Transverse colon (tissue), 4 donors: ENCODE measurements around the gene ROMO1. TPM values are rescaled to one million over a fixed set of nuclear protein-coding genes. Genes with fewer than 3 reads are reported as not detected.

ENCODE experiments used
- DNase-seq: peaks from one replicate; pipeline ENCODE4 v3.0.0-alpha.2; 2019
- H3K27ac ChIP-seq, 4 donors: fragments of 200-600 bp; sonication (generic); 2 replicates each; pipeline ENCODE4 v1.5.1; 2016 to 2018; ENCODE audit warnings: inconsistent platforms in 4 of 4
- H3K27me3 ChIP-seq: fragments of 200-600 bp; sonication (generic); 2 replicates; pipeline ENCODE4 v1.5.1; 2017; ENCODE audit warnings: inconsistent platforms
- H3K36me3 ChIP-seq, 4 donors: fragments of 200-600 bp; sonication (generic); 2 replicates each; pipeline ENCODE4 v1.5.1; 2017 to 2019; ENCODE audit warnings: inconsistent platforms in 4 of 4
- H3K4me1 ChIP-seq, 4 donors: fragments of 200-600 bp; sonication (generic); 2 replicates each; pipeline ENCODE4 v1.5.1; 2017 to 2020; ENCODE audit warnings: inconsistent platforms in 4 of 4
- H3K4me3 ChIP-seq, 4 donors: fragments of 200-600 bp; sonication (generic); 1 replicate in 1 of 4; 2 replicates in 3 of 4; pipeline versions ENCODE4 v1.5.1 to v1.6.1; 2017 to 2019; ENCODE audit warnings: inconsistent platforms in 4 of 4
- H3K9me3 ChIP-seq, 2 donors: fragments of 200-600 bp; sonication (generic); 2 replicates each; pipeline ENCODE4 v1.5.1; 2017 to 2019; ENCODE audit warnings: inconsistent platforms in 2 of 2
- EP300 ChIP-seq: sonication (generic); formaldehyde crosslinking; IDR thresholded peaks from one replicate; pipeline ENCODE4 v1.6.1; 2017; ENCODE audit warnings: antibody characterized with exemption, low read depth
- POLR2A ChIP-seq: fragments of 450-650 bp; IDR thresholded peaks from one replicate; pipeline ENCODE4 v1.6.1; 2016; ENCODE audit warnings: antibody characterized with exemption, mild to moderate bottlenecking, moderate library complexity
- POLR2AphosphoS5 ChIP-seq, 3 donors: sonication (generic); formaldehyde crosslinking; IDR thresholded peaks; one replicate each; pipeline ENCODE4 v1.6.1; 2016; ENCODE audit warnings: antibody characterized with exemption in 3 of 3
- WGBS, 2 donors: methylation state at CpG; one replicate each; pipeline ENCODE4 v1.1.5; 2018; ENCODE audit warnings: low coverage in 1 of 2; 5-methylcytosine and 5-hydroxymethylcytosine counted together
- in situ Hi-C, 4 donors: fragments of 200-750 bp; cut with MboI; loops; one replicate each; pipeline versions ENCODE4 v1.15.0 to v1.15.1; 2017; ENCODE audit warnings: low sequenced_read_pairs in 3 of 4, low pct_ligation_motif_present in 1 of 4, low pct_unique_long_range_greater_than_20kb in 1 of 4
- intact Hi-C: fragments of 100-400 bp; cut with DNase I; formaldehyde crosslinking; loops from one replicate; pipeline ENCODE4 v1.15.1; 2023; ENCODE audit warnings: low total_unique reads
- total RNA-seq, 4 donors: library from RNA; depleted of rRNA; stranded (reverse); fragments of >200 nt; gene quantifications; one replicate each; pipeline ENCODE4 v1.1.0, GENCODE V29; 2016
- TF ChIP-seq, protein P1 (sequence below), 5 experiments: fragments of 200-600 bp in 3 of 5; fragments of 450-650 bp in 2 of 5; sonication (generic) in 3 of 5; IDR thresholded peaks; 1 replicate in 2 of 5; 2 replicates in 3 of 5; pipeline ENCODE4 v1.5.1; 2016 to 2017; ENCODE audit warnings: antibody characterized with exemption in 5 of 5, inconsistent platforms in 3 of 5, mild to moderate bottlenecking in 2 of 5, moderate library complexity in 1 of 5

Gene ROMO1
- total RNA-seq = 100 to 1,000 TPM; 114 to 416 (median 182) TPM

DNA sequence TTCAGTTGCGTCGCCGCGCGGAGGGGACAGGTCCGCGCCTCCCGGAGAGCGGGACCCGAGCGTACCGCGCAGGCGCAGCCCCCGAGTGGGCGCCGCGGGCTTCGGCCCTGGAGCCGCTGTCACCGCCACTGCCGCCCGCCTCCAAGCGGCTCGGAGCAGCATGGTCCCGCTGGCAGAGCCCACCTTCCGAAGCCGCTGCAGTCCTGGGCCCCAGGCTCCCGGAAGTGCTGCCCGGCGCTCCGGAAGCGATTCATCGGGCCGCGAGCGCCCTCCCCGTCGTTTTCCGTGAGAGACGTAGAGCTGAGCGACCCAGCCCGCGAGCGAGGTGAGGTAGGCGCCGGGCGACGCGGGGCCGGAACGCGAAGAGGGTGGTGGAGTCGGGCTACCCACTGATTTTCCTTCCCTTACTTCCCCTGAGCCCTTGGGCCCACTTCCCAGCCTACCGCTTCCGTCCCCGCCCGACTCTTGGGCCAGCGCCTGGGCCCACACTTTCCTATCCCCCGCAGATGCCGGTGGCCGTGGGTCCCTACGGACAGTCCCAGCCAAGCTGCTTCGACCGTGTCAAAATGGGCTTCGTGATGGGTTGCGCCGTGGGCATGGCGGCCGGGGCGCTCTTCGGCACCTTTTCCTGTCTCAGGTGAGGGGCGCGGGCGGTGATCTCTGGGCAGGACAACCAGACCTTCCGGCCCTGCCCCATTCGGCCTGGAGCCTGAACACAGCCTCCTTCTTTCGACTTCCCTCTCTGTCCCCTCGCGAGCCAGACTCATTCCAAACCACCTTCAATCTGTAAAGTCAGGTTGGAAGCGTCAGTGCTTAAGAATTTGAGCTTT lies at the start of gene ROMO1, which contains the start of gene NFS1:
Gene ROMO1 (plus strand): TSS at position 279 of the 830 bp plus-strand sequence. CDS start 228 bp downstream, at position 507.
Gene NFS1 (minus strand): TSS at position 226 of the 830 bp plus-strand sequence. CDS start 64 bp downstream, at position 162.
- Histone ChIP-seq H3K27ac (peak within 1 kb of the TSS; percentile 91 to 95 (median 92)), H3K9me3 (no peaks in the 10 kb centered on the region), H3K4me1 (peaks cover 0 to 32% (median 19%) of the 10 kb centered on the region in 4 donors), H3K27me3 (no peaks in the 10 kb centered on the region), H3K4me3 (peak within 1 kb of the TSS; percentile 66 to 91 (median 82)), H3K36me3 (peaks cover 0 to 35% (median 8%) of the 10 kb centered on the region in 4 donors)
- TF ChIP-seq POLR2A (peak; percentile 65), EP300 (no peak), POLR2AphosphoS5 (IDR thresholded peaks at IDR 0.05) (peak; percentile 74 to 89 (median 89))
- TF ChIP-seq, protein P1, sequence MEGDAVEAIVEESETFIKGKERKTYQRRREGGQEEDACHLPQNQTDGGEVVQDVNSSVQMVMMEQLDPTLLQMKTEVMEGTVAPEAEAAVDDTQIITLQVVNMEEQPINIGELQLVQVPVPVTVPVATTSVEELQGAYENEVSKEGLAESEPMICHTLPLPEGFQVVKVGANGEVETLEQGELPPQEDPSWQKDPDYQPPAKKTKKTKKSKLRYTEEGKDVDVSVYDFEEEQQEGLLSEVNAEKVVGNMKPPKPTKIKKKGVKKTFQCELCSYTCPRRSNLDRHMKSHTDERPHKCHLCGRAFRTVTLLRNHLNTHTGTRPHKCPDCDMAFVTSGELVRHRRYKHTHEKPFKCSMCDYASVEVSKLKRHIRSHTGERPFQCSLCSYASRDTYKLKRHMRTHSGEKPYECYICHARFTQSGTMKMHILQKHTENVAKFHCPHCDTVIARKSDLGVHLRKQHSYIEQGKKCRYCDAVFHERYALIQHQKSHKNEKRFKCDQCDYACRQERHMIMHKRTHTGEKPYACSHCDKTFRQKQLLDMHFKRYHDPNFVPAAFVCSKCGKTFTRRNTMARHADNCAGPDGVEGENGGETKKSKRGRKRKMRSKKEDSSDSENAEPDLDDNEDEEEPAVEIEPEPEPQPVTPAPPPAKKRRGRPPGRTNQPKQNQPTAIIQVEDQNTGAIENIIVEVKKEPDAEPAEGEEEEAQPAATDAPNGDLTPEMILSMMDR (IDR thresholded peaks at IDR 0.05) = peak in 3 of 5 experiments; percentile 18 to 28 (median 28)
- peak; percentile 87 for DNase-seq
- in situ Hi-C loops (no loop called here), intact Hi-C loops (loop anchor here (10.0 kb wide), 1 partner anchor 95 kb away; no protein-coding TSS in a partner anchor)
- WGBS, 2 donors = 0% methylated on average over 2 to 46 of the region's 81 CpGs

DNA sequence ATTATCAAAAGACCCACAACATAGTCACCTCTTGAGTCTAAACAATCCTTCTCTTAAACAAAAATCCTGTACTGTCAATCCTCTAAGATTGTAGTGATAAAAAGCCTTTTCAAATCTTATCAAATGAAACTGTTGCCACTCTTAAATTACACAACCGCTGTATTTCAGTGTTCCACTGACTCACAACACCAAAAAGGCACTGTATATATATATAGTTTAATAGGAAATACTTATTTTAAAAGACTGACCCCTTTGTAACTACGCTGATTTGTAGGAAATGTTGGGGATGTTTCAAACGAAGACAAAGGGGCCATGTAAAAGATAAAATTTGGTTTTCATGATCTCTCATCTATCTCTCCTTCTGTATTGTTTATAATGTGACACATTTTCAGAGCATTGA lies 48.6 kb upstream of the ROMO1 start:
- in situ Hi-C loops = no loop called here
- Histone ChIP-seq H3K4me1 (peaks cover 0 to 47% (median 17%) of the 10 kb centered on the region in 4 donors), H3K36me3 (peaks cover 0 to 21% (median 8%) of the 10 kb centered on the region in 4 donors), H3K4me3 (no peak overlapping the region), H3K27me3 (no peaks in the 10 kb centered on the region), H3K9me3 (no peaks in the 10 kb centered on the region), H3K27ac (peak overlapping the region in 2 of 4 donors; percentile 14 to 23)
- no peak for DNase-seq
- 78 to 79% methylated on average over 3 of the region's 3 CpGs for WGBS, 2 donors
- TF ChIP-seq POLR2A = no peak
- no peak for TF ChIP-seq EP300
- TF ChIP-seq, protein P1 (IDR thresholded peaks at IDR 0.05) = no peak
- TF ChIP-seq POLR2AphosphoS5 (IDR thresholded peaks at IDR 0.05) = no peak
- intact Hi-C loops = no loop called here

DNA sequence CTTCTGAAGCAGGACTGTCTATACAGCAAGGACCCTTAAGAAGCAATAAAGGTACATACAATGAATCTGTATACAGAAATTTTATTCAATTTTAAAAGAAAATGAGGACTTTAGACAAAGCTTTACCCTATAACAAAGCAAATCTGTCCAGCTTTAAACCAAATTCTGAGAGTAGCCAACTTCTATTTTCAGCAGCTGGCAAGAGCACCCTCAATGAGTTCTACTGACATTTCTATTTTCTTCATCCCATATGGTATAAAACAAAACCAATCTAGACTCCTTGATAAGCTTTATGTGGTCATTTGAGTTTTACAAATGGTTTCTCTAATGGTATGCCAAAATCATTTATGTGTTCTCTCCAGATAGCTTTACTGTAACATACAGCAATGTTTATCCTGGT lies 47.2 kb upstream of the ROMO1 start:
- Histone ChIP-seq H3K4me1 (peaks cover 0 to 60% (median 23%) of the 10 kb centered on the region in 4 donors), H3K27me3 (no peaks in the 10 kb centered on the region), H3K4me3 (no peak overlapping the region), H3K9me3 (no peaks in the 10 kb centered on the region), H3K27ac (no peak overlapping the region), H3K36me3 (peaks cover 0 to 21% (median 8%) of the 10 kb centered on the region in 4 donors)
- no peak for DNase-seq
- in situ Hi-C loops (no loop called here), intact Hi-C loops (no loop called here)
- no peak for TF ChIP-seq POLR2AphosphoS5 (IDR thresholded peaks at IDR 0.05)
- TF ChIP-seq EP300 = no peak
- no peak for TF ChIP-seq POLR2A
- TF ChIP-seq, protein P1 (IDR thresholded peaks at IDR 0.05) = no peak

DNA sequence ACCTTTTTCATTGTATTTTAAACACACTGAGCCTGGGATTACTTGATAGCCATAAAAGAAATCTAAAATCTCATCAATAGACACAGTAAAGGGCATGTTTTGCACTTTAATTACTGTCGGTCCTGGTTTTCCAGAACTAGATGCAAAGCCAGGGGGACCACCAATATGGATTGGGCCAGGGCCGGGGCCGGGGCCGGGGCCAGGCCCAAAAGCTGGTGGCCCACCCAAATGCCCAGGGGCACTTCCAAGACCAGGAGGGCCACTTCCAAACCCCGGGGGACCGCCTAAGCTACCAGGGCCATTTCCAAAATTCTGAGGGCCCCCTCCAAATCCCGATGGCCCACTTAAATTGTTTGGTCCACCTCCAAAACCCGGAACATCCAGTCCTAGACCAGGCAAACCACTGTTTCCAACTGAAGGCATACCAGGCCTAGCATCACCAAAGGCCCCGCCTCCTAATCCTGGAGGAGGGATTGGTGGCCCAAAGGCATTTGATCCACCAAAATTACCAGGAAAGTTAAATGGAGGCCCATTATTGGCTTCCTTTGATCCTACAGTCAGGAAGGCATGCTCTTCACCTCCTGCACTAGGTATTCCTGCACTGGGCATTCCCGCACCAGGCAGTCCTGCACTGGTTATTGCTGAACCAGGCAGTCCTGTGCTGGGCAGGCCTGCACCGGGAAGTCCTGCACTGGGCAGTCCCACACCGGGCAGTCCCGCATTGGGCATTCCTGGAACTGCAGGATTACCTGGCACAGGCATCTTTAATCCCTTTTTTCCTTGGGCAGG lies 46.4 kb upstream of the ROMO1 start:
- intact Hi-C loops = no loop called here
- H3K4me1 ChIP-seq = peaks cover 5 to 68% (median 32%) of the 10 kb centered on the region in 4 donors
- WGBS, 2 donors = 98% methylated on average over 13 of the region's 13 CpGs; no CpG with 5 or more reads in 1 of the 2 donors
- H3K9me3 ChIP-seq = no peaks in the 10 kb centered on the region
- H3K36me3 ChIP-seq = peaks cover 0 to 21% (median 8%) of the 10 kb centered on the region in 4 donors
- no peaks in the 10 kb centered on the region for H3K27me3 ChIP-seq
- H3K4me3 ChIP-seq = no peak overlapping the region
- DNase-seq = no peak
- in situ Hi-C loops = no loop called here
- TF ChIP-seq POLR2A = no peak
- TF ChIP-seq, protein P1 (IDR thresholded peaks at IDR 0.05) = no peak
- TF ChIP-seq EP300 = no peak
- TF ChIP-seq POLR2AphosphoS5 (IDR thresholded peaks at IDR 0.05) = no peak
- H3K27ac ChIP-seq = no peak overlapping the region
